GM18517 (cell line): ENCODE measurements around the gene GBP3.
"Not testable (repeated sequence)": the region's sequence is repeated elsewhere in the genome, so short reads cannot be mapped to it uniquely, and the experiment has no call there.

Experiments used
- ATAC-seq: cut with Tn5 transposase; IDR thresholded peaks from one replicate; pipeline ENCODE4 v1.9.1; 2021; ENCODE audit warnings: mild to moderate bottlenecking, moderate library complexity; ENCODE audit not compliant: unreplicated experiment

GBP3 gene

GRCh38 chr1:88979749-88980116, 42.9 kb downstream of the GBP3 start:
- ATAC-seq = no peak

- no peak for ATAC-seq
Observed at GRCh38 chr1:88979054-88979748, 43.5 kb downstream of the GBP3 start.

GRCh38 chr1:88976235-88976634, 46.4 kb downstream of the GBP3 start:
- no peak for ATAC-seq

GRCh38 chr1:88974616-88975172, 48.0 kb downstream of the GBP3 start:
- ATAC-seq = not testable (repeated sequence)

DNA sequence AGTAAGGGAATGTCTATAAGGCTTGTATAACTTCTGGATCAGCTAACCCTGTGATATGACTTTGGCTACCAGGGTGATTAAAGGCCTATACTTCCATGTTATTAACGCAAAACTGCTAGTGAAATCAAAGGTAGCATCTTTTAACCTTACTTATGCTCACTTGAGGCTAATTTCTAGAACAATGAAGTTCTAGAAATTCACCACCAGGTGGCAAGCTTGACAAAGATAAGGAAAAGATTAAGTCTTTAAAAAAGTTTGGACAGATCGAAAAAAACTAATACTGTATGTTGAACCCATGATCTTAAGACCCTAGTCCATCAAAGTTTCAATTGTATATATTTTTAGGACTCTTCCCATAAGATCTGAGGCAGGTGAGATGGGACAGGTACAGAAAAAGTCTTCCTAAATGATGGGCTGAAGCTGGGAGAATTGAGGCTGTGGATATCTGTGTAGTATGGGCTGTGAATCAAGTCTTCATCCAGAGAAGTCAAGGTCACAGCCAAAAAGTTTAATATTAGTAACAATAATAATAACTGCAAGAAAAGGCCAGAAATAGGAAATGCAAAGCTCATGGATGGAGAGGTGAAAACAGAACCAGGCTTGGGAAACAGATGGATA, 49.0 kb downstream of the GBP3 start:
- ATAC-seq = no peak

GRCh38 chr1:88961647-88962275, 60.9 kb downstream of the GBP3 start:
- ATAC-seq = no peak

GRCh38 chr1:88961081-88961480, 61.6 kb downstream of the GBP3 start:
- no peak for ATAC-seq
